ENCODE measurements around the gene ZNF891. TPM values are rescaled to one million over a fixed set of nuclear protein-coding genes. Genes with fewer than 3 reads are reported as not detected.
A peak's percentile ranks its signal among the peaks of the same experiment; 100 is the strongest.

Gene ZNF891
- total and polyA plus RNA-seq, 2 experiments from 2014 or later = 0.29 to 0.43 TPM

DNA sequence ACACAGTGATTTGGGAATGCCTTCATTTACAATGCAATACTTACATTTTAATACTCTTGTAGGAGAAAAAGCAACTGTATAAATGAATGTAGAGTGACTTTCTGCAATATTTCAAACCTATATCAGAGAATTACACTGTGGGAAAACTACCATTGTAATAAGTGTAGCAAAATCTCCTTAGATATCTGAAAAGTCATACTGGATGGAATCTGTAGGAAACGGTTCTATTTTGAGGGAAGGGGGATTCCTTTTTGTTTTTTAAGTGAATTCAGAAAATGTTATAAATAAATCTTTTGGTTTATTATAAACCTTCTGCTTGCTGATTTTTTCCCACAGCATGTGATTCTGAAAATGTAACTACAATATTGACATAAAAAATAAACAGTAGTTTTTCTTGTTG, 23.0 kb downstream of the ZNF891 start:
- Histone ChIP-seq H2AFZ (no peak overlapping the region), H3K36me3 (ENCODE audit: low read depth) (peaks cover 82% of the 10 kb centered on the region), H3K4me3 (no peak overlapping the region), H3K4me1 (ENCODE audit: insufficient read depth) (no peaks in the 10 kb centered on the region), H3K79me2 (ENCODE audit: insufficient read depth) (no peaks in the 10 kb centered on the region), H3K9me2 (ENCODE audit: insufficient read depth) (no peaks in the 10 kb centered on the region), H3K9me3 (ENCODE audit: low read depth) (peaks cover 44% of the 10 kb centered on the region), H3K4me2 (ENCODE audit: unreplicated experiment) (no peak overlapping the region), H3F3A (ENCODE audit: insufficient read depth) (peaks cover 38% of the 10 kb centered on the region), H3K27ac (no peak overlapping the region), H3K27me3 (replicated peaks; ENCODE audit: insufficient read depth) (no peaks in the 10 kb centered on the region), H4K20me1 (ENCODE audit: insufficient read depth) (no peaks in the 10 kb centered on the region), H3K9ac (no peak overlapping the region)
- in situ Hi-C loops (cut with MboI) = no loop called here
- DNase-seq = no peak
- 98 to 100% methylated on average over 1 of the region's 1 CpG for WGBS, 2 experiments (ENCODE audit: low coverage in 1 of 2, low lambda C conversion rate in 2 of 2, missing lambda C conversion rate in 2 of 2)
- TF ChIP-seq EZH2 (IDR thresholded peaks at IDR 0.05; ENCODE audit: insufficient read depth, poor library complexity, severe bottlenecking) (no peak), EZH2phosphoT487 (IDR thresholded peaks at IDR 0.05; ENCODE audit: insufficient read depth, low read depth) (no peak)

GRCh38 chr12:133106253-133106652, 23.8 kb downstream of the ZNF891 start:
- H3K9ac ChIP-seq = no peak overlapping the region
- WGBS, 2 experiments (ENCODE audit: low coverage in 1 of 2, low lambda C conversion rate in 2 of 2, missing lambda C conversion rate in 2 of 2) = 95 to 100% methylated on average over 5 of the region's 5 CpGs
- no peak overlapping the region for H3K4me2 ChIP-seq (ENCODE audit: unreplicated experiment)
- TF ChIP-seq EZH2 (IDR thresholded peaks at IDR 0.05; ENCODE audit: insufficient read depth, poor library complexity, severe bottlenecking) = no peak
- TF ChIP-seq EZH2phosphoT487 (IDR thresholded peaks at IDR 0.05; ENCODE audit: insufficient read depth, low read depth) = no peak
- no peaks in the 10 kb centered on the region for H3K79me2 ChIP-seq (ENCODE audit: insufficient read depth)
- no peak overlapping the region; the same call in 1 of the 2 replicates for H3K4me3 ChIP-seq
- H3K27me3 ChIP-seq (replicated peaks; ENCODE audit: insufficient read depth) = no peaks in the 10 kb centered on the region
- H3K36me3 ChIP-seq (ENCODE audit: low read depth) = peaks cover 91% of the 10 kb centered on the region
- no peaks in the 10 kb centered on the region for H4K20me1 ChIP-seq (ENCODE audit: insufficient read depth)
- H3K9me3 ChIP-seq (ENCODE audit: low read depth) = peaks cover 43% of the 10 kb centered on the region
- no peak overlapping the region for H3K27ac ChIP-seq
- no peak overlapping the region for H2AFZ ChIP-seq
- H3K9me2 ChIP-seq (ENCODE audit: insufficient read depth) = no peaks in the 10 kb centered on the region
- H3F3A ChIP-seq (ENCODE audit: insufficient read depth) = peaks cover 38% of the 10 kb centered on the region
- no peaks in the 10 kb centered on the region for H3K4me1 ChIP-seq (ENCODE audit: insufficient read depth)
- in situ Hi-C loops (cut with MboI) = no loop called here
- peak; percentile 5 for DNase-seq

GRCh38 chr12:133105620-133106019, 24.5 kb downstream of the ZNF891 start:
- in situ Hi-C loops (cut with MboI) = no loop called here
- no peaks in the 10 kb centered on the region for H4K20me1 ChIP-seq (ENCODE audit: insufficient read depth)
- peaks cover 38% of the 10 kb centered on the region for H3F3A ChIP-seq (ENCODE audit: insufficient read depth)
- H3K9me2 ChIP-seq (ENCODE audit: insufficient read depth) = no peaks in the 10 kb centered on the region
- H2AFZ ChIP-seq = no peak overlapping the region
- H3K27me3 ChIP-seq (replicated peaks; ENCODE audit: insufficient read depth) = no peaks in the 10 kb centered on the region
- H3K36me3 ChIP-seq (ENCODE audit: low read depth) = peaks cover 97% of the 10 kb centered on the region
- H3K4me3 ChIP-seq = peak overlapping the region; percentile 21; the same call in 1 of the 2 replicates
- no peak overlapping the region for H3K27ac ChIP-seq
- TF ChIP-seq EZH2phosphoT487 (IDR thresholded peaks at IDR 0.05; ENCODE audit: insufficient read depth, low read depth) = no peak
- no peak for TF ChIP-seq EZH2 (IDR thresholded peaks at IDR 0.05; ENCODE audit: insufficient read depth, poor library complexity, severe bottlenecking)
- no peaks in the 10 kb centered on the region for H3K4me1 ChIP-seq (ENCODE audit: insufficient read depth)
- no peak overlapping the region for H3K4me2 ChIP-seq (ENCODE audit: unreplicated experiment)
- no peaks in the 10 kb centered on the region for H3K79me2 ChIP-seq (ENCODE audit: insufficient read depth)
- peaks cover 44% of the 10 kb centered on the region for H3K9me3 ChIP-seq (ENCODE audit: low read depth)
- 97 to 98% methylated on average over 3 of the region's 3 CpGs for WGBS, 2 experiments (ENCODE audit: low coverage in 1 of 2, low lambda C conversion rate in 2 of 2, missing lambda C conversion rate in 2 of 2)
- no peak overlapping the region for H3K9ac ChIP-seq
- peak; percentile 1 for DNase-seq

DNA sequence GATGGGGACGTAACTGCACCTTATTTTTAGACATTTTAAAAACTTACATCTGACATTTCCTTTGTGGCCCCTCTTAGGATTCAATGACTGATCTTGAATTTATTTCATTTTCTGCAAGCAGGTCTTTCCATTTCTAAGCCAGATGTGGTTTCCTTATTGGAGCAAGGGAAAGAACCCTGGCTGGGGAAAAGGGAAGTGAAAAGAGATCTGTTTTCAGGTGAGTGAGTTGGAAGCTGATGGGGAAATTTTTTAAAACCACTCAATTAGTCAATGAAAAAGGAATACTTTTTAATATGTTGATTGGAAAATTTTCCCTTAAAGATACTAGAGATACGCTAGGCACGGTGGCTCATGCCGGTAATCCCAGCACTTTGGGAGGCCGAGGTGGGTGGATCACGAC, 46.7 kb downstream of the ZNF891 start:
- Histone ChIP-seq H4K20me1 (ENCODE audit: insufficient read depth) (no peaks in the 10 kb centered on the region), H3K79me2 (ENCODE audit: insufficient read depth) (peaks cover 36% of the 10 kb centered on the region), H3K9me3 (ENCODE audit: low read depth) (peaks cover 2% of the 10 kb centered on the region), H3F3A (ENCODE audit: insufficient read depth) (0 out of 2 replicates have a peak, but pooled peaks cover 14% of the 10 kb centered on the region), H3K9ac (no peak overlapping the region), H3K27ac (no peak overlapping the region), H2AFZ (no peak overlapping the region), H3K4me2 (ENCODE audit: unreplicated experiment) (no peak overlapping the region), H3K4me3 (no peak overlapping the region), H3K9me2 (ENCODE audit: insufficient read depth) (no peaks in the 10 kb centered on the region), H3K4me1 (ENCODE audit: insufficient read depth) (0 out of 2 replicates have a peak, but pooled peaks cover 3% of the 10 kb centered on the region), H3K27me3 (replicated peaks; ENCODE audit: insufficient read depth) (no peaks in the 10 kb centered on the region), H3K36me3 (ENCODE audit: low read depth) (peaks cover 68% of the 10 kb centered on the region)
- WGBS, 2 experiments (ENCODE audit: low coverage in 1 of 2, low lambda C conversion rate in 2 of 2, missing lambda C conversion rate in 2 of 2) = 95 to 99% methylated on average over 6 of the region's 6 CpGs
- no peak for DNase-seq
- TF ChIP-seq EZH2phosphoT487 (IDR thresholded peaks at IDR 0.05; ENCODE audit: insufficient read depth, low read depth) = no peak
- TF ChIP-seq EZH2 (IDR thresholded peaks at IDR 0.05; ENCODE audit: insufficient read depth, poor library complexity, severe bottlenecking) = no peak
- in situ Hi-C loops (cut with MboI) = no loop called here

All from GM23248 (cell line).